ENCODE results near the gene OR4D9.

DNA sequence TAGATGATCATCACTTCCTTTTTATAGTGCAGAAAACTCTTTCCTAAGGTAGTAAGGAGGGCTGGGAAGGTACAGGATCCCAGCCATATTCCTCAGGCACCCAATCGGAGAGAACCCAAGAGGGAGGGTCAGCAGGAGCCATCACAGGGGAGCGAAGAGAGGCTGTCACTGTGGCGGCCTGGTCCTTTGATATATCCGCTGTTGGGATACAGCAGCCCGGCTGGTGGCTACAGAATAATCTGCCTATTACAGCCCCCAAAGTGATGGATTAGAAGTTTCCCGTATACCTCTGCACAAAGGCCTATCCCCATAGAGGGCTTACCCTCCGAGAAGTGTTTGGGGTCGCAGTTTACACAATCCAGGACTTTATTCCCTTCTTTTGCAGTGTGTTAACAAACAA lies 48.5 kb downstream of the OR4D9 start:
- TF ChIP-seq, protein P1, sequence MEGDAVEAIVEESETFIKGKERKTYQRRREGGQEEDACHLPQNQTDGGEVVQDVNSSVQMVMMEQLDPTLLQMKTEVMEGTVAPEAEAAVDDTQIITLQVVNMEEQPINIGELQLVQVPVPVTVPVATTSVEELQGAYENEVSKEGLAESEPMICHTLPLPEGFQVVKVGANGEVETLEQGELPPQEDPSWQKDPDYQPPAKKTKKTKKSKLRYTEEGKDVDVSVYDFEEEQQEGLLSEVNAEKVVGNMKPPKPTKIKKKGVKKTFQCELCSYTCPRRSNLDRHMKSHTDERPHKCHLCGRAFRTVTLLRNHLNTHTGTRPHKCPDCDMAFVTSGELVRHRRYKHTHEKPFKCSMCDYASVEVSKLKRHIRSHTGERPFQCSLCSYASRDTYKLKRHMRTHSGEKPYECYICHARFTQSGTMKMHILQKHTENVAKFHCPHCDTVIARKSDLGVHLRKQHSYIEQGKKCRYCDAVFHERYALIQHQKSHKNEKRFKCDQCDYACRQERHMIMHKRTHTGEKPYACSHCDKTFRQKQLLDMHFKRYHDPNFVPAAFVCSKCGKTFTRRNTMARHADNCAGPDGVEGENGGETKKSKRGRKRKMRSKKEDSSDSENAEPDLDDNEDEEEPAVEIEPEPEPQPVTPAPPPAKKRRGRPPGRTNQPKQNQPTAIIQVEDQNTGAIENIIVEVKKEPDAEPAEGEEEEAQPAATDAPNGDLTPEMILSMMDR (conservative IDR thresholded peaks at IDR 0.05; ENCODE audit: low read depth, low read length) = no peak
- TF ChIP-seq EZH2 (IDR thresholded peaks at IDR 0.05; ENCODE audit: low read length, unreplicated experiment) (no peak), EZH2phosphoT487 (IDR thresholded peaks at IDR 0.05; ENCODE audit: borderline replicate concordance, low read length) (no peak)

Data from PC-3 (cell line).